GM13977 (cell line): ENCODE data around the gene OR6J1.
A peak's percentile ranks its signal among the peaks of the same experiment; 100 is the strongest.
"Not testable (repeated sequence)": the region's sequence is repeated elsewhere in the genome, so short reads cannot be mapped to it uniquely, and the experiment has no call there.

ENCODE experiments used
- DNase-seq: peaks from one replicate; pipeline ENCODE4 v3.0.0; 2012; ENCODE audit warnings: low spot score
- in situ Hi-C: fragments of 300-500 bp; cut with MboI; formaldehyde crosslinking; loops from one replicate; pipeline ENCODE4 v1.12.0; 2022; ENCODE audit warnings: low sequenced_read_pairs, low pct_unique_long_range_greater_than_20kb, mixed read lengths, inconsistent platforms; ENCODE audit not compliant: unreplicated experiment
- TF ChIP-seq, protein P1 (sequence below): IDR thresholded peaks from 2 replicates; pipeline ENCODE4 v1.5.1; 2012; ENCODE audit warnings: mild to moderate bottlenecking, control low read depth; ENCODE audit not compliant: insufficient read depth; ENCODE audit errors: extremely low read depth, missing control alignments

Gene OR6J1

DNA sequence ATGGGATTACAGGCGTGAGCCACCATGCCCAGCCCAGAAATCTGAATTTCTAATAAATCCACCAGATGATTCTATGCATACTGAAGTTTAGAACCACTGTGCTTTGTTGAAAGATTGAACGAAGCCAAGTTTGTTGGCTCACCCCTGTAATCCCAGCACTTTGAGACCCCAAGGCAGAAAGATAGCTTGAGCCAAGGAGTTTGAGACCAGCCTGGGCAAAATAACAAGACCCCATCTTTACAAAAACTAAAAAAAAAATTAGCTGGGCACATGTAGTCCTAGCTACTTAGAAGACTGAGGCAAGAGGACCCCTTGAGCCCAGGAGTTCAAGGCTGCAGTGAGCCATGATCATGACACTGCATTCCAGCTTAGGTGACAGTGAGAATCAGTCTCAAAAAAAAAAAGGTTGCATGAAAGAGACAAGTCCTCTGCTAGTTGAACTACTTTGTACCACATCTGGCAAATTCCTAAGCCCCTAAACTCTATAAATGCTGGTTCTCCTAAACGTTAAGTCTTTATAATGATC is 47.7 kb downstream of the OR6J1 start:
- TF ChIP-seq, protein P1, sequence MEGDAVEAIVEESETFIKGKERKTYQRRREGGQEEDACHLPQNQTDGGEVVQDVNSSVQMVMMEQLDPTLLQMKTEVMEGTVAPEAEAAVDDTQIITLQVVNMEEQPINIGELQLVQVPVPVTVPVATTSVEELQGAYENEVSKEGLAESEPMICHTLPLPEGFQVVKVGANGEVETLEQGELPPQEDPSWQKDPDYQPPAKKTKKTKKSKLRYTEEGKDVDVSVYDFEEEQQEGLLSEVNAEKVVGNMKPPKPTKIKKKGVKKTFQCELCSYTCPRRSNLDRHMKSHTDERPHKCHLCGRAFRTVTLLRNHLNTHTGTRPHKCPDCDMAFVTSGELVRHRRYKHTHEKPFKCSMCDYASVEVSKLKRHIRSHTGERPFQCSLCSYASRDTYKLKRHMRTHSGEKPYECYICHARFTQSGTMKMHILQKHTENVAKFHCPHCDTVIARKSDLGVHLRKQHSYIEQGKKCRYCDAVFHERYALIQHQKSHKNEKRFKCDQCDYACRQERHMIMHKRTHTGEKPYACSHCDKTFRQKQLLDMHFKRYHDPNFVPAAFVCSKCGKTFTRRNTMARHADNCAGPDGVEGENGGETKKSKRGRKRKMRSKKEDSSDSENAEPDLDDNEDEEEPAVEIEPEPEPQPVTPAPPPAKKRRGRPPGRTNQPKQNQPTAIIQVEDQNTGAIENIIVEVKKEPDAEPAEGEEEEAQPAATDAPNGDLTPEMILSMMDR = no peak
- no peak for DNase-seq
- in situ Hi-C loops = loop anchor here (10.0 to 25.0 kb wide), 2 partner anchors 48 to 266 kb away; partner anchors contain the start of genes LRP10 and OR6J1

DNA sequence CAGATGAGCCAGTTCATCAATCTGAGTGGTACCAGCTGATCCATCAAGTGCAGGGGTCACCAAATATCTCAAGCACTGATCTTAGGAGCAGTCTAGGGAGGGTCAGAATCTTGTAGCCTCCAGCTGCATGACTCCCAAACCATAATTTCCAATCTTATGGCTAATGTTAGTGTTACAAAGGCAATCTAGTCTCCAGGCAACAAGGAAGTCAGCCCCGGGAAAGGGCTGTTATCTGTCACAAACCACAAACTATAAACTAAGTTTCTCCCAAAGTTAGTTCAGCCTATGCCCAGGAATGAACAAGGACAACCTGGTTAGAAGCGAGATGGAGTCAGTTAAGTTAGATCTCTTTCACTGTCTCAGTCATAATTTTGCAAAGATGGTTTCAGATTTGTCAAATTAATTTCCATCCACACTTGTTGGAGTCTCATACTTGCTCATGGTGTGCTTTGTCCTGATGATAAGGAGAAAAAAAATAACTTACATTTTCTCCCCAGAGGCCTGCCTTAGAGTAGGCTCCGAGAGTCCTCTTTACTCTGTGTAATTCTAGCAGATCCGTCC is 49.9 kb downstream of the OR6J1 start:
- DNase-seq = no peak
- in situ Hi-C loops = loop anchor here (10.0 to 25.0 kb wide), 2 partner anchors 51 to 268 kb away; partner anchors contain the start of genes LRP10 and OR6J1
- TF ChIP-seq, protein P1 = no peak

DNA sequence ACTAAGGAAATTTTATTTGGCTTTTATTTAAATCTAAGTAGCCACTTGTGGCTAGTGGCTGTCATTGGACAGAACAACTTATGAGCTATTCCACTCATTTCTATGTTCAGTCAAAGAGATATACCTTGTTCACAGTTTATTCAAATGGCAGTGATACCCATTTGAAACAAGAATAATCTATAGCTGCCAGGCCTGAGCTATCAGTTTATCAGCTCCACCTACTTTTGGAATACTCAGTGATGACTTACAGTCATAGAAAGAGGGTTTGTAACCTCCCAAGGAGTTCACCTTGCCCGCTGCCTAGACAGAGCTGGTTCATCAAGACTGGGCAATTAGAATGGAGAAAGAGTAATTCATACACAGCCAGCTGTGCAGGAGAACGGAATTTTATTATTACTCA is 50.6 kb downstream of the OR6J1 start:
- in situ Hi-C loops = loop anchor here (10.0 to 25.0 kb wide), 2 partner anchors 51 to 269 kb away; partner anchors contain the start of genes LRP10 and OR6J1
- no peak for DNase-seq
- TF ChIP-seq, protein P1 = no peak

DNA sequence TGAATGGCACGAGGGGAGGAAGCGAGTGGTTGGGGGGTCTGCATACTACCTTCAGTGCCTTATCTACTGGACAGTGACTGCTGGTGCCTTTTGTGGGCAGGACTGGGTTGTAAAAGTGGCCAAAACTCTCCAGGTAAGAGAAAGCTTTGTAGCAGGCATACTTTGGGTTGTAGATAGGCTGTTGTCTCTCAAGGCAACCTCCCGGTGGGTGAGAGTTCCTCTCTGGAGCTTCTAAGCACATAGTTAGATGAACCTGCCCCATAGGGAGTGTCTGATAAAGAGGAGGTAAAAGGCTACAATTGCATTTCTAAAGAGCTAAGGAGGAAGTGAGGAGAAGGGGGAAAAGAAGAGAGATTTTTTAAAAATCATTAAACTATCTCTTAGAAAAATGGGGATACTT is 51.0 kb downstream of the OR6J1 start:
- DNase-seq = no peak
- TF ChIP-seq, protein P1 = no peak
- in situ Hi-C loops = loop anchor here (10.0 to 25.0 kb wide), 2 partner anchors 52 to 269 kb away; partner anchors contain the start of genes LRP10 and OR6J1

DNA sequence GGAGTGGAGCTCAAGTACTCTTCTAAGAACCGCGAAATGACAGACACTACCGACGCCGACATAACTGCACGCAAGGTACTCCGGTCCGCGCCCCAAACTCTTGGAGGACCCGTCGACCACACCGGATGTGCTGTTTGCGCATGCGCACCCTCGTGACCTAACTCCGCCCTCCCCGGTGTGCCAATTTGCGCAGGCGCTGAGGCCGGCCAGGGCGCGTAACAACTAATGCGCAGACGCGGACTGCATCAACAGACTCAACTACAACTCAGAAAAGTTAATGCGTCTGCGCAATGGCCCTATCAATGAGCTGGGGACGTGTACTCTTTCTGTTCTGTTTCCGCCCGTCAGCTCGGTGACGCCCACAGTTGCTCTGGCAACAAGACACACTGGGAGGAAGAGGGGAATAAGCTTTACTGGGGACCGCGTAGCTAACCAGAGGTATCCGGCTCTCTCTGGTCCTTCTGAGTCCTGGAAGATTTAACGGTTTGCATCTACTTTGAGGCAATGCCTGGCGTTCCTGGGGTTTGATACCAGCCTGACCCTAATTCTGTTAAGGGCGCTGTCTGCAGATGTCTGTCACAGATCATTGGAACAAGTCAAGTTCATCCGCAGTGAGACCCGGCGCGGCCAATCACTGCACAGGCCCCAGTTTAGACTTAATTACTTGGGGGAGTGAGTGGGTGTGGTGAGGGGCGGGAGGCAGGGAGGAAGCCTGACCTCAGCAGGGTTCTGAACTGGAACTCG is 54.9 kb downstream of the OR6J1 start, which contains the start of gene DAD1:
DAD1 (minus strand) TSS at position 129 of the 744 bp plus-strand sequence; CDS start at position 62, 67 bp downstream.
- DNase-seq = peak; percentile 97
- TF ChIP-seq, protein P1 = no peak
- in situ Hi-C loops = loop anchor here (25.0 kb wide), 1 partner anchor 273 kb away; the partner anchor contains the start of gene LRP10

DNA sequence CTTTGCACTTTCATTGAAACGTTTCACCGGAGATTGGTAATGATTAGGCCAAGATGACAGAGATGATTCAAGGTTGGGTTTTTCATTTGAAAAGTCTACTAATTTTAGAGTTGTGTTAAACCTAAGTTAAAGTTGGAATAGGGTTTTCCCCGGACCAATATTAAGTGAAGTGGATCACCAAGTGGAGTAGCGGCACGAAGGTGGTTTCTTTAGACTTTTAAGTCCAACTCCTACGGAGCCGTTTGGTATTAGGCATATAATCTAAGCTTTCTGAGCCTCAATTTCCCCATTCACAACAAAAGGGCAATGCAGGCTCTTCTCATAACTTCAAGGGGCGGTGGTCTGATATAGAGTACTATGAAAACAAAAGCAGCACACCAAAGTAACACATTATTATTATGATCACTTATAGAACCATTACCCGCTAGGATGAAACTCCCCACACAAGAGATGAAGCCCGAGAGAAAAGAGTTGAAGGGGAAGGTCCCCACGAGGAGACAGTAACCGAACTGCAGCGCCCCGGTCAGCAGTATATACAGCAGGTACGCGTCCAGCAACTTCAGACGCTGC is 55.5 kb downstream of the OR6J1 start:
- TF ChIP-seq, protein P1 = no peak
- in situ Hi-C loops = loop anchor here (25.0 kb wide), 1 partner anchor 274 kb away; the partner anchor contains the start of gene LRP10

DNA sequence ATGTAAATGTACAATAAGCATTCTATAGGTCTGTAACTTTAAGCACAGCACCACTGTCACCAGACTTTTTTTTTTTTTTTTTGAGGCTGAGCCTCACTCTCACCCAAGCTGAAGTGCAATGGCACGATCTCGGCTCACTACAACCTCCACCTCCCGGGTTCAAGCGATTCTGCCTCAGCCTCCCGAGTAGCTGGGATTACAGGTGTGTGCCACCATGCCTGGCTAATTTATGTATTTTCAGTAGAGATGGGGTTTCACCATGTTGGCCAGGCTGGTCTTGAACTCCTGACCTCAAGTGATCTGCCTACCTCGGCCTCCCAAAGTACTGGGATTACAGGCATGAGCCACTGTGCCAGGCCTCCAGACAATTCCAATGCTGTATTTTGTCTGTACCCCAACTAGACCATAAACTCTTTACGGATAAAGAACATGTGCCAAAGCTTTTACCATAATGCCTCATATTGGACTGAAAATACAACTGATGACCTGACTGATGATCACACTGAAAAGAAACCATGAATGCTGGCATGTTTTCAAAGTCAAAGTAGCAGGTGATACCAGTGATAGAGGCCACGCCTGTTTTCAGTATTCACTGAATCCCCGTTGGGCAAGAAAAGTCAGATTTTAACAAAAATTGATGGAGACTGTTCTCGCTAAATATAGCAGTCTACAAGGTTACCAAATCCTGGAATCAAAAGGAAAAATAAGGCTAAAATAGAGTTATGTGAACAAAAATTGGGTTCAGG is 56.3 kb downstream of the OR6J1 start:
- in situ Hi-C loops = loop anchor here (25.0 kb wide), 1 partner anchor 274 kb away; the partner anchor contains the start of gene LRP10
- not testable (repeated sequence) for DNase-seq

More for the DNA sequence above, 55.5 kb downstream of the OR6J1 start:
- no peak for DNase-seq
